ENCODE results near the gene EXOSC5. TPM values are rescaled to one million over a fixed set of nuclear protein-coding genes. Genes with fewer than 3 reads are reported as not detected.
A peak's percentile ranks its signal among the peaks of the same experiment; 100 is the strongest.

EXOSC5 gene
- total and polyA plus RNA-seq, 2 donors (not counting 1 experiment from before 2014, with no cell fraction given): 14.1 to 41.4 TPM

DNA sequence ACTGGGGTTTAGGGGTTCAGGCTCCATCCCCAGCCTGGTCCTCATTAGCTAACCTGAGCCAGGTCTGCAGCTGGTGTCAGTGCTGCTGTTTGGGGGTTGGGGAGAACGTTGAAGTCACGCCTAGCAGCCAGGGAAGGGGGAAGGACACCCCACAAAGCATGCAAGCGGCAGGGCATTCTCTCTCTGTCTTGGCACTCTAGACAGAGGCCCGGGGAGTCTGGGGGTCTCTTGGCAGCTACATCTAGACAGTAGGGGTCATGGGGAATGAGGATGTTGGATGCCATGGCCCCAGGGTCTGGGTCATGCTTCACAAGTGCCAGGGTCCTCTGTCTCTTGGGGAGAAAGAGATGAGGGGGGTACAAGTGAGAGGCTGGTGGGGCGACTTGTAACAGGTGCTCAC, 48.4 kb upstream of the EXOSC5 start:
- TF ChIP-seq CTCF (IDR thresholded peaks at IDR 0.05): no peak
- no peak for TF ChIP-seq EZH2 (IDR thresholded peaks at IDR 0.05; ENCODE audit: borderline replicate concordance, insufficient read depth, low read depth, low read length, poor library complexity, severe bottlenecking)
- WGBS (ENCODE audit: insufficient coverage): 68% methylated on average over 5 of the region's 5 CpGs
- Histone ChIP-seq H3K4me1 (ENCODE audit: control insufficient read depth in 2 of 2, insufficient read depth in 2 of 2, low read length in 2 of 2) (peaks cover 4 to 10% of the 10 kb centered on the region in 2 donors), H3K79me2 (ENCODE audit: control insufficient read depth, insufficient read depth, low read length) (no peaks in the 10 kb centered on the region), H4K20me1 (ENCODE audit: control insufficient read depth, insufficient read depth, low read length, poor library complexity, severe bottlenecking) (no peaks in the 10 kb centered on the region), H3K36me3 (replicated peaks in 1 of 2; ENCODE audit: control extremely low read depth in 1 of 2, control insufficient read depth in 1 of 2, extremely low read depth in 1 of 2, insufficient read depth in 2 of 2, low read length in 1 of 2) (no peaks in the 10 kb centered on the region), H3K4me2 (replicated peaks; ENCODE audit: low read depth, low read length, poor library complexity, severe bottlenecking) (no peak overlapping the region), H2AFZ (ENCODE audit: insufficient read depth, low read depth, low read length, poor library complexity, severe bottlenecking) (no peak overlapping the region), H3K9me3 (ENCODE audit: control extremely low read depth in 1 of 3, control insufficient read depth in 2 of 3, insufficient read depth in 1 of 3, low read length in 2 of 3) (no peaks in the 10 kb centered on the region), H3K27me3 (replicated peaks in 1 of 4; ENCODE audit: control extremely low read depth in 1 of 4, control insufficient read depth in 3 of 4, insufficient read depth in 4 of 4, low read length in 3 of 4) (peaks cover 0 to 4% (median 0%) of the 10 kb centered on the region in 4 experiments), H3K9ac (ENCODE audit: low read length) (no peak overlapping the region), H3K27ac (ENCODE audit: low read length in 2 of 2) (no peak overlapping the region), H3K4me3 (ENCODE audit: control extremely low read depth in 1 of 5, extremely low read depth in 1 of 5, insufficient read depth in 1 of 5, low read depth in 2 of 5, low read length in 4 of 5) (no peak overlapping the region)
- Mint-ChIP-seq H3K4me3 (no peak overlapping the region), H3K27me3 (peaks cover 17% of the 10 kb centered on the region), H3K27ac (no peak overlapping the region), H3K9me3 (ENCODE audit: insufficient read depth) (no peaks in the 10 kb centered on the region), H3K4me1 (peaks cover 12% of the 10 kb centered on the region)
- intact Hi-C loops (cut with micrococcal nuclease): no loop called here
- ATAC-seq (ENCODE audit: low read depth): no peak
- DNase-seq: no peak
- ChIA-PET CTCF (interaction anchor here (2.4 to 10.9 kb wide), 3 partner anchors 11 to 124 kb away, joined by 5 to 442 read pairs (median 163); partner anchors contain the start of gene CEACAM21), POLR2A (no interaction called here)

DNA sequence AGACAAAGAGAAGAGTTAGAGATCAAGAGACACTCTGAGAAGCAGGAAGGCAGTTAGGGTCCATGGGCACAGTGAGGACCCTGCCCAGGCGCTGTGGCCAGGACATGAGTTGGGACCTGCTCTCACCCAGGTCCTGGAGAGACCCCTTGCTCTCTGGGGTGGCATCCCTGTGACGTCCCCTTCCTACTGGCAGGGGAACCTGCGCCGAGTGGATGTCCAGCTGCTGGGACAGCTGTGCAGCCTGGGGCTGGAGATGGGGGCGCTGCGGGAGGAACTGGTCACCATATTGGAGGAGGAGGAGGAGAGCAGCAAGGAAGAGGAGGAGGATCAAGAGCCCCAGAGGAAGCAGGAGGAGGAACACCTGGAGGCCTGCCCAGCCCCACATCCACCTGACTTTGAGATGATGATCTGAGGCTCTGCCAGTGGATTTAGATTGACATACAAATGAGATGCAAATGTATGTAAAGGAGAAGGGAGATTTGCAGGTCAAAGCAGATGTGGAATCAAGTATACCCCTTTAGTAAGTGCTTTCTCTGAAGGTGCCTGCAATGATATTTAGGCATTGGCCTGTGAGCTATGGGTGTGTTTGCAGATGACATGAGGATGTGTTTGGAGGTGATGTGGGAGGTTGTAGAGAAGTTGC, 46.8 kb upstream of the EXOSC5 start:
- ChIA-PET POLR2A (no interaction called here), CTCF (interaction anchor here (1.3 to 10.7 kb wide), 2 partner anchors 125 to 126 kb away, joined by 7 to 442 read pairs; partner anchors contain the start of gene CEACAM21)
- no peak overlapping the region for H3K4me3 Mint-ChIP-seq
- ATAC-seq (ENCODE audit: low read depth) (no peak), DNase-seq (no peak)
- H3K4me1 ChIP-seq (ENCODE audit: control insufficient read depth in 2 of 2, insufficient read depth in 2 of 2, low read length in 2 of 2): peaks cover 5 to 15% of the 10 kb centered on the region in 2 donors
- H3K9ac ChIP-seq (ENCODE audit: low read length): no peak overlapping the region
- no peak overlapping the region for H3K4me2 ChIP-seq (replicated peaks; ENCODE audit: low read depth, low read length, poor library complexity, severe bottlenecking)
- H4K20me1 ChIP-seq (ENCODE audit: control insufficient read depth, insufficient read depth, low read length, poor library complexity, severe bottlenecking): no peaks in the 10 kb centered on the region
- peak overlapping the region; percentile 55 for H3K27ac Mint-ChIP-seq
- H3K36me3 ChIP-seq (replicated peaks in 1 of 2; ENCODE audit: control extremely low read depth in 1 of 2, control insufficient read depth in 1 of 2, extremely low read depth in 1 of 2, insufficient read depth in 2 of 2, low read length in 1 of 2): no peaks in the 10 kb centered on the region
- H3K27me3 ChIP-seq (replicated peaks in 1 of 4; ENCODE audit: control extremely low read depth in 1 of 4, control insufficient read depth in 3 of 4, insufficient read depth in 4 of 4, low read length in 3 of 4): peaks cover 0 to 4% (median 0%) of the 10 kb centered on the region in 4 experiments
- peaks cover 4% of the 10 kb centered on the region for H3K4me1 Mint-ChIP-seq
- WGBS (ENCODE audit: insufficient coverage): 90% methylated on average over 6 of the region's 6 CpGs
- no peak overlapping the region for H2AFZ ChIP-seq (ENCODE audit: insufficient read depth, low read depth, low read length, poor library complexity, severe bottlenecking)
- intact Hi-C loops (cut with micrococcal nuclease): no loop called here
- H3K9me3 Mint-ChIP-seq (ENCODE audit: insufficient read depth): no peaks in the 10 kb centered on the region
- peaks cover 10% of the 10 kb centered on the region for H3K79me2 ChIP-seq (ENCODE audit: control insufficient read depth, insufficient read depth, low read length)
- no peak overlapping the region for H3K27ac ChIP-seq (ENCODE audit: low read length in 2 of 2)
- no peaks in the 10 kb centered on the region for H3K9me3 ChIP-seq (ENCODE audit: control extremely low read depth in 1 of 3, control insufficient read depth in 2 of 3, insufficient read depth in 1 of 3, low read length in 2 of 3)
- TF ChIP-seq EZH2 (IDR thresholded peaks at IDR 0.05; ENCODE audit: borderline replicate concordance, insufficient read depth, low read depth, low read length, poor library complexity, severe bottlenecking) (no peak), CTCF (IDR thresholded peaks at IDR 0.05) (no peak)
- H3K4me3 ChIP-seq (ENCODE audit: control extremely low read depth in 1 of 5, extremely low read depth in 1 of 5, insufficient read depth in 1 of 5, low read depth in 2 of 5, low read length in 4 of 5): no peak overlapping the region
- peaks cover 17% of the 10 kb centered on the region for H3K27me3 Mint-ChIP-seq
